ENCODE results near the gene USP33. TPM values are rescaled to one million over a fixed set of nuclear protein-coding genes. Genes with fewer than 3 reads are reported as not detected.
"Not testable (repeated sequence)": the region's sequence is repeated elsewhere in the genome, so short reads cannot be mapped to it uniquely, and the experiment has no call there.

USP33 gene
- total and polyA plus RNA-seq, 8 donors, result 17.3 to 174 (median 61.2) TPM

- Histone ChIP-seq H3K36me3 (peaks cover 1 to 42% (median 21%) of the 10 kb centered on the region in 4 donors), H3K9me3 (no peaks in the 10 kb centered on the region), H3K4me3 (no peak overlapping the region), H3K27me3 (no peaks in the 10 kb centered on the region), H3K27ac (no peak overlapping the region), H3K4me1 (peaks cover 0 to 8% (median 0%) of the 10 kb centered on the region in 4 donors)
- intact Hi-C loops (cut with DNase I; ENCODE audit: low total_unique reads), result no loop called here
- no peak for TF ChIP-seq POLR2A (IDR thresholded peaks at IDR 0.05)
- TF ChIP-seq EP300 (IDR thresholded peaks at IDR 0.05), result no peak
- no peak for TF ChIP-seq POLR2AphosphoS5 (IDR thresholded peaks at IDR 0.05)
- no peak for TF ChIP-seq CTCF (IDR thresholded peaks at IDR 0.05)
- WGBS, 5 donors, result 80 to 86% (median 83%) methylated on average over 5 of the region's 5 CpGs
- DNase-seq, result peak in 1 of 2 donors; percentile 14
Measured at GRCh38 chr1:77796695-77797405, 37.2 kb upstream of the USP33 start.

GRCh38 chr1:77794550-77794949 is 34.9 kb upstream of the USP33 start:
- Histone ChIP-seq H3K36me3 (peaks cover 0 to 48% (median 32%) of the 10 kb centered on the region in 4 donors), H3K4me3 (no peak overlapping the region), H3K9me3 (no peaks in the 10 kb centered on the region), H3K27ac (no peak overlapping the region), H3K27me3 (no peaks in the 10 kb centered on the region), H3K4me1 (peaks cover 0 to 8% (median 0%) of the 10 kb centered on the region in 4 donors)
- TF ChIP-seq POLR2AphosphoS5 (IDR thresholded peaks at IDR 0.05) (no peak), EP300 (IDR thresholded peaks at IDR 0.05) (no peak), POLR2A (IDR thresholded peaks at IDR 0.05) (no peak), CTCF (IDR thresholded peaks at IDR 0.05) (no peak)
- intact Hi-C loops (cut with DNase I; ENCODE audit: low total_unique reads), result no loop called here
- no peak for DNase-seq
- 88 to 99% (median 98%) methylated on average over 3 of the region's 3 CpGs for WGBS, 5 donors

DNA sequence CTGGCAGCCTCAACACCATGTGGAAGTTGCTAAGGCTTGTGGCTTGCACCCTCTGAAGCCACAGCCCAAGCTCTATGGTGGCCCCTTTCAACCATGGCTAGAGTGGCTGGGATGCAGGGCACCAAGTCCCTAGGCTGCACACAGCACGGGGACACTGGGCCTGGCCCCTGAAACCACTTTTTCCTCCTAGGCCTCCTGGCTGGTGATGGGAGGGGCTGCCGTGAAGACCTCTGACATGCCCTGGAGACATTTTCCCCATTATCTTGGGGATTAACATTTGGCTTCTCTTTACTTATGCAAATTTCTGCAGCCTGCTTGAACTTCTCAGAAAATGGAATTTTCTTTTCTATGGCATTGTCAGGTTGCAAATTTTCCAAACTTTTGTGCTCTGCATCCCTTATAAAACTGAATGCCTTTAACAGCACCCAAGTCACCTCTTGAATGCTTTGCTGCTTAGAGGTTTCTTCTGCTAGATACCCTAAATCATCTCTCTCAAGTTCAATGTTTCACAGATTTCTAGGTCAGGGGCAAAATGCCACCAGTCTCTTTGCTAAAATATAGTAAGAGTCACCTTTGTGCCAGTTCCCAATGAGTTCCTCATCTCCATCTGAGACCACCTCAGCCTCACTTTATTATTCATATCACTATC is 26.6 kb upstream of the USP33 start:
- WGBS, 5 donors, result 68 to 100% (median 97%) methylated on average over 2 of the region's 2 CpGs
- H3K27ac ChIP-seq; H3K9me3 ChIP-seq; H3K4me3 ChIP-seq; intact Hi-C loops (cut with DNase I; ENCODE audit: low total_unique reads); H3K27me3 ChIP-seq; DNase-seq: not testable (repeated sequence)
- Histone ChIP-seq H3K36me3 (peaks cover 28 to 77% (median 74%) of the 10 kb centered on the region in 4 donors), H3K4me1 (peaks cover 0 to 22% (median 11%) of the 10 kb centered on the region in 4 donors)

DNA sequence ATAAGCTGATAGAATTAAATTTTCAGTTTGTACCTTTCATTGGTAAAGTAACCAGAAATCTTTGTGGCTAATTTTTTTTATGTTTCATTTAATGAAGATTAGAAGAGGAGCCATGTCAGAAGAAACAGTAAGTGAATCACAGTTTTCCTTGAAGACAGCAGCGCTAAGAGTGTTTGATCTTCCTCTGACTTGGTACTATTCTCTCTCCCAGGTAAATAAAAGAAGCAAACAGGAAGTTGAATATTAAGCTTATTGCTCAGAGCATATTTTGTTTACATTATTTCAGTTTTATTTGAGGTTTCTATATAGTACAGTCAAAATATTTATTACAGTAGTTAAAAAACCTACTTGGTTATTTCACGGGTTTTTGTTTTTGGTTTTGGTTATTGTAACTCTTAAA is 23.5 kb upstream of the USP33 start:
- TF ChIP-seq CTCF (IDR thresholded peaks at IDR 0.05) (no peak), POLR2AphosphoS5 (IDR thresholded peaks at IDR 0.05) (no peak), POLR2A (IDR thresholded peaks at IDR 0.05) (no peak), EP300 (IDR thresholded peaks at IDR 0.05) (no peak)
- WGBS, 5 donors, result 66 to 79% (median 73%) methylated on average over 2 of the region's 2 CpGs
- H3K27me3 ChIP-seq, result no peaks in the 10 kb centered on the region
- peaks cover 22 to 47% (median 46%) of the 10 kb centered on the region in 4 donors for H3K36me3 ChIP-seq
- H3K9me3 ChIP-seq, result no peaks in the 10 kb centered on the region
- H3K27ac ChIP-seq, result no peak overlapping the region
- DNase-seq, result no peak
- intact Hi-C loops (cut with DNase I; ENCODE audit: low total_unique reads), result no loop called here
- H3K4me3 ChIP-seq, result no peak overlapping the region
- H3K4me1 ChIP-seq, result peaks cover 0 to 36% (median 27%) of the 10 kb centered on the region in 4 donors
